NOMO-1 (cell line): ENCODE measurements around the gene ARFGEF2.
"Not testable (repeated sequence)": the region's sequence is repeated elsewhere in the genome, so short reads cannot be mapped to it uniquely, and the experiment has no call there.

Experiments
- DNase-seq, 2 experiments: peaks; one replicate each; lab custom pipeline; 2025; ENCODE audit not compliant: unreplicated experiment in 2 of 2; lab: John Stamatoyannopoulos, UW

Gene ARFGEF2

GRCh38 chr20:48984575-48985219, 63.2 kb downstream of the ARFGEF2 start:
- DNase-seq: no peak

GRCh38 chr20:48986899-48987298, 65.4 kb downstream of the ARFGEF2 start:
- no peak for DNase-seq

GRCh38 chr20:48990467-48990866, 69.0 kb downstream of the ARFGEF2 start:
- no peak for DNase-seq

- DNase-seq: no peak
Measured at GRCh38 chr20:48995589-48995988, 74.1 kb downstream of the ARFGEF2 start.

GRCh38 chr20:48999890-49000870, 78.7 kb downstream of the ARFGEF2 start:
- DNase-seq: no peak

- DNase-seq: no peak
Measured at GRCh38 chr20:49001741-49002140, 80.2 kb downstream of the ARFGEF2 start.

- DNase-seq: no peak
Measured at GRCh38 chr20:49006446-49006980, 85.0 kb downstream of the ARFGEF2 start.

- no peak for DNase-seq
Measured at GRCh38 chr20:49009899-49010631, 88.6 kb downstream of the ARFGEF2 start.

- DNase-seq: no peak
Measured at GRCh38 chr20:49024220-49024619, 102.7 kb downstream of the ARFGEF2 start.

- not testable (repeated sequence) for DNase-seq
Measured at GRCh38 chr20:49028177-49028576, 106.7 kb downstream of the ARFGEF2 start.

GRCh38 chr20:49028684-49029083, 107.2 kb downstream of the ARFGEF2 start:
- DNase-seq: no peak

- no peak for DNase-seq
Measured at GRCh38 chr20:49029203-49029602, 107.7 kb downstream of the ARFGEF2 start.

GRCh38 chr20:49030954-49031619, 109.6 kb downstream of the ARFGEF2 start:
- DNase-seq: no peak

GRCh38 chr20:49032455-49032854, 110.9 kb downstream of the ARFGEF2 start:
- no peak for DNase-seq

- no peak for DNase-seq
Measured at GRCh38 chr20:49034070-49034732, 112.7 kb downstream of the ARFGEF2 start.

GRCh38 chr20:49037962-49038387, 116.5 kb downstream of the ARFGEF2 start:
- peak; percentile 79 to 92 for DNase-seq

GRCh38 chr20:49039854-49040253, 118.3 kb downstream of the ARFGEF2 start:
- DNase-seq: no peak

GRCh38 chr20:49043000-49043399, 121.5 kb downstream of the ARFGEF2 start:
- no peak for DNase-seq

- DNase-seq: peak; percentile 53 to 71
Measured at GRCh38 chr20:49045440-49046086, 124.1 kb downstream of the ARFGEF2 start.
